H1 (cell line): ENCODE results near the gene METRN.

Experiments
- ATF2 ChIP-seq: IDR thresholded peaks from 2 replicates; pipeline ENCODE4 v1.6.1; 2012; ENCODE audit warnings: low read length, inconsistent platforms
- BRCA1 ChIP-seq: IDR thresholded peaks from 2 replicates; pipeline ENCODE4 v1.6.1; 2012; ENCODE audit warnings: low read depth, low read length, improper control_type of control experiment
- CTCF ChIP-seq, 3 experiments: IDR thresholded peaks; 1 replicate in 2 of 3; 2 replicates in 1 of 3; pipeline versions ENCODE4 v1.5.1 to v1.6.1; 2011; ENCODE audit warnings: low read length in 3 of 3, mild to moderate bottlenecking in 3 of 3, inconsistent platforms in 2 of 3, low read depth in 1 of 3, moderate library complexity in 1 of 3; ENCODE audit not compliant: insufficient read depth in 1 of 3; ENCODE audit errors: control extremely low read depth in 1 of 3
- EP300 ChIP-seq, 2 experiments: IDR thresholded peaks; 1 replicate in 1 of 2; 2 replicates in 1 of 2; pipeline ENCODE4 v1.6.1; 2011 to 2012; ENCODE audit warnings: low read depth in 2 of 2, low read length in 2 of 2, mild to moderate bottlenecking in 2 of 2, borderline replicate concordance in 1 of 2, inconsistent platforms in 1 of 2, moderate library complexity in 1 of 2
- EZH2 ChIP-seq: fragments of 200-600 bp; sonication (generic); IDR thresholded peaks from 2 replicates; pipeline ENCODE4 v1.7.1; 2012; ENCODE audit warnings: low read depth, mild to moderate bottlenecking, moderate library complexity, low read length, inconsistent platforms; ENCODE audit not compliant: severe bottlenecking
- GABPA ChIP-seq: IDR thresholded peaks from 2 replicates; pipeline ENCODE4 v1.6.1; 2011; ENCODE audit warnings: mild to moderate bottlenecking, low read length, moderate library complexity, borderline replicate concordance; ENCODE audit not compliant: insufficient read depth
- HDAC2 ChIP-seq, 2 experiments: fragments of 300-600 bp in 1 of 2; sonication (generic) in 1 of 2; IDR thresholded peaks; 2 replicates each; pipeline ENCODE4 v1.6.1; 2011 to 2012; ENCODE audit warnings: low read depth in 2 of 2, low read length in 2 of 2, mild to moderate bottlenecking in 2 of 2, moderate library complexity in 2 of 2, borderline replicate concordance in 1 of 2, inconsistent platforms in 1 of 2
- JUND ChIP-seq: IDR thresholded peaks from 2 replicates; pipeline ENCODE4 v1.6.1; 2011; ENCODE audit warnings: mild to moderate bottlenecking, improper control_type of control experiment, low read length
- MAX ChIP-seq: IDR thresholded peaks from 2 replicates; pipeline ENCODE4 v1.6.1; 2012; ENCODE audit warnings: inconsistent platforms
- SIRT6 ChIP-seq: IDR thresholded peaks from one replicate; pipeline ENCODE4 v1.7.1; 2012; ENCODE audit warnings: low read length, inconsistent platforms
- USF2 ChIP-seq: IDR thresholded peaks from 2 replicates; pipeline ENCODE4 v1.6.1; 2011; ENCODE audit warnings: low read length, improper control_type of control experiment
- YY1 ChIP-seq: IDR thresholded peaks from 2 replicates; pipeline ENCODE4 v1.6.1; 2011; ENCODE audit warnings: low read depth, mild to moderate bottlenecking, low read length

GRCh38 chr16:768428-768827 is 53.5 kb downstream of the METRN start:
- TF ChIP-seq BRCA1: no peak
- no peak for TF ChIP-seq MAX
- no peak for TF ChIP-seq EZH2
- TF ChIP-seq USF2: no peak
- no peak for TF ChIP-seq GABPA
- no peak for TF ChIP-seq YY1
- TF ChIP-seq CTCF (IDR thresholded peaks at IDR 0.05; ENCODE audit: control extremely low read depth in 1 of 3, insufficient read depth in 1 of 3, low read depth in 1 of 3, low read length in 3 of 3): no peak
- no peak for TF ChIP-seq JUND
- no peak for TF ChIP-seq ATF2
- no peak for TF ChIP-seq SIRT6
- no peak for TF ChIP-seq EP300 (IDR thresholded peaks at IDR 0.05; ENCODE audit: borderline replicate concordance in 1 of 2, low read depth in 2 of 2, low read length in 2 of 2)
- no peak for TF ChIP-seq HDAC2 (IDR thresholded peaks at IDR 0.05; ENCODE audit: borderline replicate concordance in 1 of 2, low read depth in 2 of 2, low read length in 2 of 2)
